Lung (tissue), 12 donors: ENCODE data around the gene ZNF595. TPM values are rescaled to one million over a fixed set of nuclear protein-coding genes. Genes with fewer than 3 reads are reported as not detected.

Experiments
- ATAC-seq: fragments of 200-7000 bp; cut with Tn5 transposase; one replicate; pipeline ENCODE4 v1.9.1; 2020; ENCODE audit warnings: moderate number of reproducible peaks; ENCODE audit not compliant: insufficient read depth, low FRiP score
- DNase-seq, 3 donors: peaks; one replicate each; pipeline ENCODE4 v3.0.0-alpha.2; 2013 to 2017
- H3K27ac ChIP-seq, 2 donors: one replicate each; pipeline ENCODE4 v1.5.1; 2013; ENCODE audit warnings: mild to moderate bottlenecking in 2 of 2, moderate library complexity in 2 of 2, control low read depth in 1 of 2, inconsistent platforms in 1 of 2, low read depth in 1 of 2, low read length in 1 of 2
- H3K27me3 ChIP-seq, 3 donors: one replicate each; pipeline ENCODE4 v1.5.1; 2013; ENCODE audit warnings: low read length in 2 of 3; ENCODE audit not compliant: control insufficient read depth in 3 of 3, insufficient read depth in 3 of 3
- H3K36me3 ChIP-seq, 4 donors: one replicate each; pipeline ENCODE4 v1.5.1; 2013; ENCODE audit warnings: low read length in 4 of 4, mild to moderate bottlenecking in 1 of 4, moderate library complexity in 1 of 4; ENCODE audit not compliant: control insufficient read depth in 4 of 4, insufficient read depth in 4 of 4
- H3K4me1 ChIP-seq, 5 donors: one replicate each; pipeline ENCODE4 v1.5.1; 2013; ENCODE audit warnings: low read length in 5 of 5, mild to moderate bottlenecking in 2 of 5, moderate library complexity in 1 of 5; ENCODE audit not compliant: control insufficient read depth in 5 of 5, insufficient read depth in 5 of 5
- H3K4me3 ChIP-seq: one replicate; pipeline ENCODE4 v1.5.1; 2013; ENCODE audit warnings: mild to moderate bottlenecking, control low read depth, moderate library complexity
- H3K9ac ChIP-seq, 2 donors: one replicate each; pipeline ENCODE4 v1.5.1; 2013; ENCODE audit warnings: low read length in 2 of 2, control low read depth in 1 of 2; ENCODE audit not compliant: insufficient read depth in 1 of 2
- H3K9me3 ChIP-seq, 4 donors: one replicate each; pipeline ENCODE4 v1.5.1; 2013; ENCODE audit warnings: low read length in 3 of 4, mild to moderate bottlenecking in 1 of 4, moderate library complexity in 1 of 4; ENCODE audit not compliant: control insufficient read depth in 4 of 4, insufficient read depth in 3 of 4
- CTCF ChIP-seq: IDR thresholded peaks from 2 replicates; pipeline ENCODE4 v1.5.1; 2012; ENCODE audit warnings: mild to moderate bottlenecking; ENCODE audit errors: control extremely low read depth, extremely low read depth
- WGBS, 2 donors: extraction: QIAGEN DNeasy Blood & Tissue Kit; methylation state at CpG; one replicate each; pipeline ENCODE4 v1.1.7; 2013; 5-methylcytosine and 5-hydroxymethylcytosine counted together
- polyA plus RNA-seq, 2 donors: library from polyadenylated mRNA; stranded (reverse); fragments of 200-250 nt; gene quantifications; one replicate each; pipeline ENCODE4 v1.2.1, GENCODE V29; 2013
- total RNA-seq, 2 donors: library from RNA; depleted of rRNA in 1 of 2; stranded (reverse); fragments of >200 nt in 1 of 2; gene quantifications; one replicate each; pipeline ENCODE4 v1.2.1, GENCODE V29; 2014 to 2021
- donor health status: control.
- donor health status: control.
- donor health status: Bipolar disorder and iron deficiency.
- donor health status: healthy.
- donor health status: DM: yes; HTN: yes; CAD: no.

Gene ZNF595
- total and polyA plus RNA-seq, 4 donors, result 2.7 to 46.1 (median 10.6) TPM

- Histone ChIP-seq H3K27me3 (no peaks in the 10 kb centered on the region), H3K9ac (no peak overlapping the region), H3K27ac (no peak overlapping the region), H3K9me3 (peaks cover 3 to 25% (median 17%) of the 10 kb centered on the region in 4 donors), H3K36me3 (peaks cover 18 to 87% (median 26%) of the 10 kb centered on the region in 4 donors), H3K4me1 (no peaks in the 10 kb centered on the region), H3K4me3 (no peak overlapping the region)
- DNase-seq, result no peak
- no CpG with 5 or more reads among the region's 1 CpG for WGBS, 2 donors
- ATAC-seq, result no peak
- TF ChIP-seq CTCF, result no peak
Measured at GRCh38 chr4:132483-132882, 79.4 kb downstream of the ZNF595 start.

Other genes with a start within 250 kb of the ZNF595 start
- 10 to 100 TPM in 1 of 2 donors, 1 to 10 TPM in 1; 7.2 to 27.7 TPM for gene ZNF718, start 71.2 kb downstream of the ZNF595 start, total RNA-seq
- gene ZNF718, start 71.2 kb downstream of the ZNF595 start, polyA plus RNA-seq, result 1 to 10 TPM; 1.4 to 1.5 TPM